T-helper 1 cell (primary cell): ENCODE data around the gene HDAC4.

Experiments used
- DNase-seq, 5 donors: peaks; one replicate each; pipeline ENCODE4 v3.0.0-alpha.2; 2012 to 2020

The HDAC4 gene

DNA sequence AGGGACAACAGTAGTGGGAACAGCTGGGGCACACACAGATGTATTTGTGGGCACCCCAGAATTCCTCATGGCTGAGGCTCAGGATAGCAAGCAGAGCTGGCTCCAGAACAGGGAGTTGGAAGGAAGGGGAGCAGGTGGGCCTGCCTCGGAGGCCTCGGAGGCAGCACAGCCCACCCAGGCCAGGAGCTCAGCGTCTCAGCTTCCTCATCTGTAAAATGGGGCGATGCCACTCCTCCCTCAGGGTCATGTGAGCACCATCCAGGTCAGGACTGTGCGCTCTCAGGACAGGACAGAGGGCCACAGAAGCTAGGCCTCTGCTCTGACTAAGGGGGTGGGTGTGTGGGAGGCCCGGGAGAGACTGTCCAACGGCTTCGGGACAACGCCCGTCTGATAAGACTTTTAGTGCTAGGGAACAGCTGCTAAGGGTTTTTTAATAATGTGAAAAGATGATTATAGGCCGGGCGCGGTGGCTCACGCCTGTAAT, 106.2 kb downstream of the HDAC4 start:
- no peak for DNase-seq

DNA sequence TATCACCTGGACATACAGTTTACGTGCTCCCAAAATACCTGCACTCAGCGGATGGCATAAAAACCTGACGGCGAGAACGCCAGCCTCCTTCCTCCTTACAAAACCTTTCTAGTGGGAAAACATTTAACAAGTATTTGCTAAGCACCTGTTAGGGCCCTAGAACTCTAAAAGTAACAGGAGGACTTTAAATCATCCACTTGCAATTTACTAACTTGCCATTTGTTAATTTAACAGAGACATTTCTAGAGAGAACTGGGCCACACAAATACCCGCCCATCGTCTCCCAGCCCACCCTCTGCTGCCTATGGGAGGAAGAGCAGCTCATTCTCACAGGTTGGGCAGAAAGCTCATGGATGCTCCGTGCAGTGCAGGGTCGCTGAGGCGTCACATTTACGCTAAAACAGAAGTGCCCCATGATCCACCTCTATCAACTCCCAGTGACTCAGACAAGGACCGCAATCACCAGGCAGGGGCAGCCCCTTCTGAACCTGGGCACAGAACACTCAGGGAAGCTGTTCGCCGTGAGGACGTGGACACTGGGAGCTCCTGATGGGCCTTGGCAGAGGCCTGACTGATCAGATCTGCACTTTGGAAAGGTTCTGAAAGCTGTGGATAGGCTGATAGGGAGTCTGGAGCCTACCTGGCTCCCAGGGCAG, 106.9 kb downstream of the HDAC4 start:
- peak in 3 of 5 donors; percentile 36 to 68 (median 36) for DNase-seq

- DNase-seq, result no peak
Observed at GRCh38 chr2:239292959-239293774, 107.7 kb downstream of the HDAC4 start.

GRCh38 chr2:239292531-239292930, 108.3 kb downstream of the HDAC4 start:
- DNase-seq, result no peak

- no peak for DNase-seq
Observed at GRCh38 chr2:239291475-239292350, 109.1 kb downstream of the HDAC4 start.

DNA sequence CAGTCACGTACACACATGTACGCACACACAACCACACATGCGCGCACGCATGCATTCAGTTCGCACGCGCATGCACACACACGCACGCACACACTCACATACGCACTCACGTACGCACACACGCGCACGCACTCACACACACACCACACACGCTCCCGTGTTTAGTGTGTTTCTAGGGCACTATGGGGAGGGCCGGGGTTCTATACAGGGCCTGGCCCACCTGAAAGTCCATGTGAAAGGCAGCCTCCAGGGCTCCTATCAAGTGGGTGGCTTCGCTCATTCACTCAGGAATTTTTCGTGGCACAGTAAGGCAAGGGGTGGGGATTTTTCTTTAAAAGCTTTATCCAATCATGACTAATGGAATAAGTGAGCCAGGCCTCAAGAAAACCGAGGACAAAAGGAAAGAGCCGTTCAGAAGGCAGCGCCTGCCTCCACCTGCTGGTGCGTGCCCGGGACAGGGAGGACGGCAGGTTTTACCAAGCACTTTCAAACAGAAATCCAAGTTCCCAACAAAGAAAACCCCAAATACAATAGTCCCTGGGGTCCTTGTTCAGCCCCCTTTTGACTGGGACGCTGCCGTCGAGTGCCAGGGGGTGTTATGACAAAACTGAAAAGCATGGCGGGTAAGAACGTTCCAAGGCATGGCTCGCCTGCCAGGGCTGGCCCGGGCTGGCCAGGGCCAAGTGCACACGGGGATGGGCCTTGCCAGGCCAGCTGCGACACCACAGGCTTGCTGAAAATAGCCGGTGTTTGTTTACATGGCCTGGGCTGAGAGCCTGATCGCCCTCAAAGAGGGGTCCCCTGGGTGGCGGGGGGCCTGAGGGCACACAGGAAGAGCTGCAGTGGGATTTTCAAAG, 110.0 kb downstream of the HDAC4 start:
- DNase-seq, result no peak

DNA sequence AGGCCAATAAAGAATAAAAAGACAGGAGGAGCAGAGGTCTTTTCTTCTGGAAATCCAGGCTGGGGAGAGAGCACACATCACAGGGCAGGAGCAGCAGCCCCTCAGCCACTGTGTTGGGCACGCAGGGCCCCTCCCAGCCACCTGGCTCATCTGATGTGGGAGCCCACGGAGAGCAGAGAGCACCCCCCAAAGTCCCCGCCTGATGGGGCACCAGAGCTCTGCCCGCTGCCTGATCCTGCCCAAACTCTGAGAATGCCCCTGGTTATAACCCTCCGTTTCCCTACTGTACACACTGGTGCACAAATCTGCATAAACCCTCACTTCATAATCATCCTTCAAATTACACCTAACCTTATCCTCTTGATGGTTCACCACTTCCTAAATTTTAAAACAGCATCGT, 111.3 kb downstream of the HDAC4 start:
- DNase-seq, result peak in 1 of 5 donors; percentile 25

GRCh38 chr2:239288951-239289511, 111.8 kb downstream of the HDAC4 start:
- peak in 1 of 5 donors; percentile 85 for DNase-seq

- DNase-seq, result no peak
Observed at GRCh38 chr2:239288237-239288636, 112.6 kb downstream of the HDAC4 start.

DNA sequence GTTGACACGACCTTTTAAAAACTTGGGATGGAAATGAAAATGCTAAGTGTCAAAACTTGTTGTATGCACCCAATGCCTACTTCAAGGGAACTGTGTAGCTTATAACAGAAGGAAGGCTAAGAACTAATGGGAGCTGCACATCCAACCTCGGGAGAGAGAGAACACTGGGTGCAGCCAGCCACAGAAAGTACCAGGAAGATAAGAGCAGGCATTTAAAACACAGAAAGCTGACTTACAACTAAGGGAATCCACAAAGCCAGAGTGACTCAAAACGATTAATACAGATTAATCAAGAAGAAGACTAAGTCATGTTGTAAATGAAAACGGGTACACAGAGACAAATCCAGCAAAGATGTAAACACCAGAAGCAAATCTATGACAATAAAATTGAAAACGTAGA, 113.4 kb downstream of the HDAC4 start:
- DNase-seq, result no peak

DNA sequence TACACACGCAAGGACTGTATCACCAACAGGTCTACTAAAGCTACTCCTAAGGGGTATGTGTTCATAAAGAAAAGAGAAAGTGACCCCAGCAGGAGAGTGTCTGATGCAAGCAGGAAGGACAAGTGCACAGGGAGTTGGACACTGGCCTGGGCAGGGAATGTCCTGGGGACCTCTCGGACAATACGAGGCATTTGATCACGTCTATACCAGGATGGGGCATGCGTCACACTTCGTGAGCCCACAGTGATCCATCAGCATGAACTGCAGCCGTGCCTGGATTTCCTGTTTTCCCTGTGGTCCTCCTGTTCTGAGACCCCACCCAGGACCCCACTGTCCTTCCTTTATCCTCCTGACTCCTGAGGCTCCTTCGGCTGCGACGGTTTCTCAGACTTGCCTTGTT, 113.9 kb downstream of the HDAC4 start:
- no peak for DNase-seq

GRCh38 chr2:239285932-239286230, 114.9 kb downstream of the HDAC4 start:
- DNase-seq, result no peak

DNA sequence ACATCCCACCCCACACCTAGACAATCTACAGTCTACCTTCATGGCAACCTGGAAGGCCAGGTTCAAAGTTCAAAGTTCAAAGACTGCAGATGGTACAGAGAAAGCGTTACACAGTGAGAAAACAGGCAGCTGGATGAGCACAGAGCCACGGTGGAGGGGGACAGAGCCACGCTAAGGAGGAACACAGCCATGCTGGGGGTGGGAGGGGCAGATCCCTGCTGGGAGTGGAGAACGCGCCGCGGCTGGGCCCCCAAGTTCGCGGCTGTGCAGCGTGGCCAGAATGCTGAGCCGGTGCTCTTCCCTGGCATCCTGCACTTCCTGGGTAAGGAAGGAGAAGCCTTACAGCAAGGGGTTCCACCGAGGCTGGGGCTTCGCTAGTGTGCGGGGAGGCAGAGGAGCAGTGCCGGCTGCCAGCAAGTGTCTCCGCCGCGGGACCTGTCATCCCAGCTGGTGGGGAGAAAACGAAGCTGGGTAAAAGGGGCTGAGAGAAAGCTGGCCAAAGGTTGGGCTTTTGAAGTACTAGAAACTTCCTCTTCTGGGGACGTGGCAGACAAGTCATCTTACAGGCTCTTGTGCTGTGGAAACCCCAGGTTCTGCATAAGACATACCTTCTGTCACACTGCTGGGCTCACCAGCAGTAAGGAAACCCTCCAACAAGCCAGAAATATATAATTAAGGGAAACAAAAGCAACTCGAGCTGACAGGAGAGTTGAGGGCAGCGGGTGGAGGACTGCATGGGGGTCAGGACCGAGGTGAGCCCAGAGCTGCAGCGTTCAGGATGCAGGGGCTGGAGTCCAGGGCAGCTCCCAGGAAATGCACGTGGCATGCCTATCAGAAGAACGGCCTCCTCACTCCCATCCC, 115.5 kb downstream of the HDAC4 start:
- DNase-seq, result peak in 1 of 5 donors; percentile 55

DNA sequence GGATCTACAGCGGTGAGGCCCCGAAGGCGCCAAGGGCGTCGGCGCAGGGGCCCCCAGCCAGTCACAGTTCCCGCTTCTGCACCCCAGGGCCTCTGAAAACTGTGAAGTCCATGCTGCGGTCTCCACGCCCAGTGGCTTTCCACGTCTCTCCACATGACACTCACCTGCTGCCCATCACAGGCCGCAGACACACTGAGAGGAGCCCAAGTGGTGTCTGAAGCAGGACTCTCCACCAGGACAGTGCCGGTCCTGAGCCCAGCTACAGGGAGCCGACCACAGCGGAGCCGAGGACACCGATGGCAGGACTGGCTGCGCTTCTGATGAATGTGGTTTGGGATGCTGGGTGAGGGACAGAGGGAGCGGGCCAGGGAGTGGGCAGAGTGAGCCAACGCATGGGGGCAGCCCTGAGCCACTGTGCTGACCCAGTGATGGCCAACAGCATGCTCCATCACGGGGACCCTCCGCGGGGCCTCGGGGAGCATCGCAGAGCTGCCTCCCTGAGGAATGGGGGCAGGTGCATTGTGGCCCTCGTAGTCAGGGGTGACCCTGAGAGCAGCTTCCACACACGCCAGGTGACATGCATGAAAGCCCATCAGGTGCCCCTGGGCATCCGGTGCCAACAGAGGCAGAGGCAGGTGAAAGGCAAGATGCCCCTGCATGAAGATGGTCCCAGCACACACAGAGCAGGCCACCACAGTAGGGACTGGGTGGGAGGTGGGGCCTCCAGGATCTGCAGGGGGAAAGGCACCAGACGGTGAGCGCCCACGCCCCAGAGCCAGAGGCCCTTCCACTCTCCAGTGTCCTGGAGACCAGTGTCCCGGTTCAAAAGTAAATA, 116.6 kb downstream of the HDAC4 start:
- DNase-seq, result no peak

- no peak for DNase-seq
Observed at GRCh38 chr2:239283288-239283945, 117.4 kb downstream of the HDAC4 start.

DNA sequence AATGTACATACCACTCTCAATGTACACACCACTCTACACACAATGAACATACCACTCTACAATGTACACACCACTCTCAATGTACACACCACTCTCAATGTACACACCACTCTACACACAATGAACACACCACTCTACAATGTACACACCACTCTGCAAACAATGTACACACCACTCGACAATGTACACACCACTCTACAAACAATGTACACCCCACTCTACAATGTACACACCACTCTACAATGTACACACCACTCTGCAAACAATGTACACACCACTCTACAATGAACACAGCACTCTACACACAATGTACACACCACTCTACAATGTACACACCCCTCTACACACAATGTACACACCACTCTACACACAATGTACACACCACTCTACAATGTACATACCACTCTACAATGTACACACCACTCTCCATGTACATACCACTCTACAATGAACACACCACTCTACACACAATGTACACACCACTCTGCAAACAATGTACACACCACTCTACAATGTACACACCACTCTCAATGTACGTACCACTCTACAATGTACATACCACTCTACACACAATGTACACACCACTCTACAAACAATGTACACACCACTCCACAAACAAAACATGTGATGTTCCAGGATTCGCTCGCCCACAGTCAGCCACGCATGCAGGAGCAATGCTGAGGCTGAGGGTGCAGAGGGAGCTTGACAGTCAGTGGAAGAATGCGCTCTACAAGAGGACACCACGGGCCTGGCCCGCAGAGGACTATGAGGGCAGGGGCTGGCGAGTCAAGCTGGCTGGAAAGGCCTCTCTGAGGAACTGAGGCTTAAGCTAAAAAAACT, 118.2 kb downstream of the HDAC4 start:
- no peak for DNase-seq

- DNase-seq, result peak in 1 of 5 donors; percentile 83
Observed at GRCh38 chr2:239280296-239281017, 120.4 kb downstream of the HDAC4 start.
